HFF-Myc (cell line): ENCODE measurements around the gene ARHGAP21.

ENCODE experiments used
- DNase-seq: peaks from one replicate; pipeline ENCODE4 v3.0.0-alpha.2; 2011; ENCODE audit warnings: low read depth; ENCODE audit errors: extremely low read depth
- H3K4me3 ChIP-seq: replicated peaks from 2 replicates; pipeline ENCODE4 v1.5.1; 2011; ENCODE audit warnings: low read depth, mild to moderate bottlenecking, control low read depth, low read length
- TF ChIP-seq, protein P1 (sequence below): IDR thresholded peaks from 2 replicates; pipeline ENCODE4 v1.5.1; 2012; ENCODE audit warnings: mild to moderate bottlenecking, low read depth, low read length, control low read depth; ENCODE audit errors: missing control alignments

Gene ARHGAP21

GRCh38 chr10:24569330-24569796 is 154.3 kb downstream of the ARHGAP21 start:
- DNase-seq = no peak

DNA sequence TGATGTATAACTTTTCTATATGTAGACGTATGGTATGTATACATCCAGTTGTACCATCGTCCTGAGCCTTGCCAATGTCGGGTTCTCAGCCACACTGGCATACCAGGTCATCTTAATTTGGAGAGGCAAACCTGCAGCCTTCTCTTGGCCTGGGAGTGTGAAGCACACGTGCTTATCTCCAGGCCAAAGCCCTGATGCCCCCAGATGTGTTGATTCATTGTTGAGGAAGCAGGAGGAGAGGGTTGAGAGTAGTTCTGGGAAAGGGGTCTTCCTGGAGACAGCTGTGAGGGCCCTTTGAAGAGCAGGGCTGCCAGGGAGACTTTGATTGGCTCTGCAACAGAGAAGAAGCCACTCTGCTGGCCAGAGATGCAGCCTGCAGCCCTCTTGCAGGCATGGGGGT is 155.6 kb downstream of the ARHGAP21 start:
- H3K4me3 ChIP-seq = no peak overlapping the region
- DNase-seq = no peak
- TF ChIP-seq, protein P1, sequence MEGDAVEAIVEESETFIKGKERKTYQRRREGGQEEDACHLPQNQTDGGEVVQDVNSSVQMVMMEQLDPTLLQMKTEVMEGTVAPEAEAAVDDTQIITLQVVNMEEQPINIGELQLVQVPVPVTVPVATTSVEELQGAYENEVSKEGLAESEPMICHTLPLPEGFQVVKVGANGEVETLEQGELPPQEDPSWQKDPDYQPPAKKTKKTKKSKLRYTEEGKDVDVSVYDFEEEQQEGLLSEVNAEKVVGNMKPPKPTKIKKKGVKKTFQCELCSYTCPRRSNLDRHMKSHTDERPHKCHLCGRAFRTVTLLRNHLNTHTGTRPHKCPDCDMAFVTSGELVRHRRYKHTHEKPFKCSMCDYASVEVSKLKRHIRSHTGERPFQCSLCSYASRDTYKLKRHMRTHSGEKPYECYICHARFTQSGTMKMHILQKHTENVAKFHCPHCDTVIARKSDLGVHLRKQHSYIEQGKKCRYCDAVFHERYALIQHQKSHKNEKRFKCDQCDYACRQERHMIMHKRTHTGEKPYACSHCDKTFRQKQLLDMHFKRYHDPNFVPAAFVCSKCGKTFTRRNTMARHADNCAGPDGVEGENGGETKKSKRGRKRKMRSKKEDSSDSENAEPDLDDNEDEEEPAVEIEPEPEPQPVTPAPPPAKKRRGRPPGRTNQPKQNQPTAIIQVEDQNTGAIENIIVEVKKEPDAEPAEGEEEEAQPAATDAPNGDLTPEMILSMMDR = no peak

More at GRCh38 chr10:24569330-24569796, 154.3 kb downstream of the ARHGAP21 start:
- TF ChIP-seq, protein P1 = no peak
- H3K4me3 ChIP-seq = no peak overlapping the region

- DNase-seq = peak; percentile 43
- H3K4me3 ChIP-seq = no peak overlapping the region
- TF ChIP-seq, protein P1 = no peak
These were observed 162.2 kb downstream of the ARHGAP21 start for GRCh38 chr10:24561453-24561852.

DNA sequence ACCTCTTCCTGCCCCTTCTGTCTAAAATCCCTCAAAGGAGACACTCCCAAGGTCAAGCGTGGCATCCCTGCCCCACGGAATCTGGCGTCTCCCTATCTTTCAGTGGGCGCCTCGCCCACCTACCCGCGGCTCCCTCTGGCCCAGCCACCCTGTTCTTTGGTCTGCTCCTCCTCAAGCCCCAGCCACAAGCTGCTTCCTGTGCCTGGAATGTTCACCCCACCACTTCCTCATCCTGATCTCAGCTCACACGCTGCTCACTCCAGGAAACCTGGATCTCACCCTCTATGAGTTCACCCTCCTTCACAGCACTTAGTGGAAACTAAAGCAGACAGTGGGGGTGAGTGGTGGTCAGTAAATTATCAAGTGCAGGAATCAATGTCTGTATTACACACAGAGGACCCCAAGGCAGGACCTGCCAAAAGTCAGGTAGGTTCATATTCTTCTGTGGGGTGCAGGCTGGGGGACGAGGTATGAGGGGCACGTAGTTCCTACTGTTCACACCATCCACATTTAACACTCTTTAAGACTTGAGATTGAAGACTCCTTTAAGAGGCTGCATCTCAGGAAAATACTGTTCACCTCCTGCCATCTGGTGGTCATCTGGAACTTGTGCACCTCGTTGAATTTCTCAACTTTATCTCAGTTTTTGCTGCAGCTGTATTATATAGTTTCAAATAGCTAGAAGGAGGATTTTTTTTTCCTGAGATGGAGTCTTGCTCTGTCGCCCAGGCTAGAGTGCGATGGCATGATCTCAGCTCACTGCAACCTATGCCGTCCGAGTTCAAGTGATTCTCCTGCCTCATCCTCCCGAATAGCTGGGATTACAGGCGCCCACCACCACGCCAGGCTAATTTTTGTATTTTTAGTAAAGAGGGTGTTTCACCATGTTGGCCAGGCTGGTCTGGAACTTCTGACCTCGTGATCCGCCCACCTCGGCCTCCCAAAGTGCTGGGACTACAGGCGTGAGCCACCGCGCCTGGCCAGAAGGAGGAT is 166.6 kb downstream of the ARHGAP21 start:
- peak; percentile 59 for DNase-seq
- no peak overlapping the region for H3K4me3 ChIP-seq
- TF ChIP-seq, protein P1 = peak; percentile 66

- no peak overlapping the region for H3K4me3 ChIP-seq
- DNase-seq = no peak
These were observed 167.4 kb downstream of the ARHGAP21 start for GRCh38 chr10:24556126-24556749.

GRCh38 chr10:24554036-24554435 is 169.7 kb downstream of the ARHGAP21 start:
- no peak for DNase-seq
- TF ChIP-seq, protein P1 = no peak
- no peak overlapping the region for H3K4me3 ChIP-seq

More at GRCh38 chr10:24556126-24556749, 167.4 kb downstream of the ARHGAP21 start:
- TF ChIP-seq, protein P1 = no peak
